OCI-LY3 (cell line): ENCODE measurements around the gene LTV1.

Experiments used
- CTCF ChIP-seq: fragments of 200-600, 300-600 bp; sonication (generic); IDR thresholded peaks from 2 replicates; pipeline ENCODE4 v1.5.1; 2014; ENCODE audit warnings: antibody characterized with exemption, low read length, low read depth
- EZH2phosphoT487 ChIP-seq: fragments of 200-600 bp; shearing (Covaris generic); IDR thresholded peaks from 2 replicates; pipeline ENCODE4 v1.6.1; 2018; ENCODE audit warnings: antibody characterized with exemption, mixed run types, low read depth

DNA sequence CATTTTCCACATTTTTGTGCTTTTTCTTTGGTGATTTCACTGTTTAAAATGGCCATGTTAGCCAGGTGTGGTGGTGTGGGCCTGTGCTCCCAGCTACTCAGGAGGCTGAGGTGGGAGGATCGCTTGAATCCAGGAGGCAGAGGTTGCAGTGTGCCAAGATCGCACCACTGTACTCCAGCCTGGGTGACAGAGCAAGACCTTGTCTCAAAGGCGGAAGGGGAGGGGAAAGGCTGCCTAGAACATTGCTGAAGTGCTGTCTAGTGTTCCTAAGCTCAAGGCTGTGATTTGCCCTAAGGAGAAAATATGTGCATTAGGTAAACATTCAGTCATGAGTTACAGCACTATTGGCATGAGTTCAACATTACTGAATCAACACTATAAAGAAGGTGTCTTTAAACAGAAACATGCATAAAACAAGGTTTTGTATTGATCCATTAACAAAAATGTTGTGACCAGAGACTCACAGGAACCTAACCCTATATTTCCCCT lies 35.2 kb downstream of the LTV1 start:
- TF ChIP-seq CTCF (no peak), EZH2phosphoT487 (no peak)
